SK-N-SH treated with all-trans-retinoic acid at 6 μM for 48 hours (cell line): Measurements from ENCODE around the gene HJV.

ENCODE experiments used
- ATAC-seq: fragments of 200-7000 bp; cut with Tn5 transposase; 3 replicates; pipeline ENCODE4 v1.9.1; 2020; ENCODE audit warnings: mild to moderate bottlenecking, moderate library complexity
- ARNTL ChIP-seq: fragments of 450-650 bp; formaldehyde crosslinking; IDR thresholded peaks from 2 replicates; pipeline ENCODE4 v1.5.0; 2020; ENCODE audit warnings: low read depth, mild to moderate bottlenecking, moderate library complexity, borderline replicate concordance
- CREB5 ChIP-seq: fragments of 250-450 bp; sonication (Bioruptor Pico); IDR thresholded peaks from 2 replicates; pipeline ENCODE4 v1.5.1; 2020; ENCODE audit warnings: low read depth, mild to moderate bottlenecking, moderate library complexity
- CSDC2 ChIP-seq: fragments of 250-450 bp; sonication (Bioruptor Pico); IDR thresholded peaks from 2 replicates; pipeline ENCODE4 v1.5.0; 2020; ENCODE audit warnings: mild to moderate bottlenecking, moderate library complexity
- ESRRG ChIP-seq: fragments of 250-450 bp; sonication (Bioruptor Pico); IDR thresholded peaks from 2 replicates; pipeline ENCODE4 v1.6.1; 2021; ENCODE audit warnings: mild to moderate bottlenecking
- ISL1 ChIP-seq: fragments of 250-450 bp; sonication (Bioruptor Pico); IDR thresholded peaks from 2 replicates; pipeline ENCODE4 v2.1.2; 2022; ENCODE audit warnings: mild to moderate bottlenecking, moderate library complexity
- OSR1 ChIP-seq: fragments of 250-450 bp; sonication (Bioruptor Pico); IDR thresholded peaks from 2 replicates; pipeline ENCODE4 v1.8.0; 2022; ENCODE audit warnings: moderate library complexity, mild to moderate bottlenecking, inconsistent platforms
- PATZ1 ChIP-seq: fragments of 250-450 bp; sonication (Bioruptor Pico); IDR thresholded peaks from 2 replicates; pipeline ENCODE4 v1.8.0; 2020; ENCODE audit warnings: mild to moderate bottlenecking, moderate library complexity, borderline replicate concordance
- PPARA ChIP-seq: fragments of 250-450 bp; sonication (Bioruptor Pico); IDR thresholded peaks from 2 replicates; pipeline ENCODE4 v1.5.0; 2020; ENCODE audit warnings: mild to moderate bottlenecking, borderline replicate concordance
- RARB ChIP-seq: fragments of 250-450 bp; sonication (Bioruptor Pico); IDR thresholded peaks from 2 replicates; pipeline ENCODE4 v1.8.0; 2021; ENCODE audit warnings: mild to moderate bottlenecking, moderate library complexity
- SNAI2 ChIP-seq: fragments of 250-450 bp; sonication (Bioruptor Pico); IDR thresholded peaks from 2 replicates; pipeline ENCODE4 v1.5.0; 2020; ENCODE audit warnings: mild to moderate bottlenecking, moderate library complexity
- TCF4 ChIP-seq: fragments of 250-450 bp; sonication (Bioruptor Pico); IDR thresholded peaks from 2 replicates; pipeline ENCODE4 v1.8.0; 2021; ENCODE audit warnings: mild to moderate bottlenecking, moderate library complexity, borderline replicate concordance
- TOX ChIP-seq: fragments of 250-450 bp; sonication (Bioruptor Pico); IDR thresholded peaks from 2 replicates; pipeline ENCODE4 v1.8.0; 2021; ENCODE audit warnings: mild to moderate bottlenecking, moderate library complexity, borderline replicate concordance
- ZC3H10 ChIP-seq: fragments of 250-450 bp; sonication (Bioruptor Pico); IDR thresholded peaks from 2 replicates; pipeline ENCODE4 v1.5.1; 2021; ENCODE audit warnings: mild to moderate bottlenecking, moderate library complexity
- ZFP3 ChIP-seq: fragments of 250-450 bp; sonication (Bioruptor Pico); IDR thresholded peaks from 2 replicates; pipeline ENCODE4 v1.5.0; 2020; ENCODE audit warnings: mild to moderate bottlenecking, moderate library complexity
- ZFP30 ChIP-seq: fragments of 450-650 bp; formaldehyde crosslinking; IDR thresholded peaks from 2 replicates; pipeline ENCODE4 v1.5.0; 2022; ENCODE audit warnings: mild to moderate bottlenecking, moderate library complexity
- ZNF565 ChIP-seq: fragments of 450-650 bp; formaldehyde crosslinking; conservative IDR thresholded peaks from 2 replicates; pipeline ENCODE4 v1.5.0; 2020; ENCODE audit warnings: low read depth, mild to moderate bottlenecking, moderate library complexity
- ZNF70 ChIP-seq: fragments of 450-650 bp; formaldehyde crosslinking; IDR thresholded peaks from 2 replicates; pipeline ENCODE4 v1.5.0; 2020; ENCODE audit warnings: mild to moderate bottlenecking, moderate library complexity
- TF ChIP-seq, protein P1 (sequence below): fragments of 250-450 bp; sonication (Bioruptor Pico); IDR thresholded peaks from 2 replicates; pipeline ENCODE4 v1.5.1; 2021; ENCODE audit warnings: mild to moderate bottlenecking, moderate library complexity
- TF ChIP-seq, protein P2 (sequence below): fragments of 250-450 bp; sonication (Bioruptor Pico); IDR thresholded peaks from 2 replicates; pipeline ENCODE4 v1.8.0; 2021; ENCODE audit warnings: low read depth, mild to moderate bottlenecking, moderate library complexity, borderline replicate concordance

Gene HJV

DNA sequence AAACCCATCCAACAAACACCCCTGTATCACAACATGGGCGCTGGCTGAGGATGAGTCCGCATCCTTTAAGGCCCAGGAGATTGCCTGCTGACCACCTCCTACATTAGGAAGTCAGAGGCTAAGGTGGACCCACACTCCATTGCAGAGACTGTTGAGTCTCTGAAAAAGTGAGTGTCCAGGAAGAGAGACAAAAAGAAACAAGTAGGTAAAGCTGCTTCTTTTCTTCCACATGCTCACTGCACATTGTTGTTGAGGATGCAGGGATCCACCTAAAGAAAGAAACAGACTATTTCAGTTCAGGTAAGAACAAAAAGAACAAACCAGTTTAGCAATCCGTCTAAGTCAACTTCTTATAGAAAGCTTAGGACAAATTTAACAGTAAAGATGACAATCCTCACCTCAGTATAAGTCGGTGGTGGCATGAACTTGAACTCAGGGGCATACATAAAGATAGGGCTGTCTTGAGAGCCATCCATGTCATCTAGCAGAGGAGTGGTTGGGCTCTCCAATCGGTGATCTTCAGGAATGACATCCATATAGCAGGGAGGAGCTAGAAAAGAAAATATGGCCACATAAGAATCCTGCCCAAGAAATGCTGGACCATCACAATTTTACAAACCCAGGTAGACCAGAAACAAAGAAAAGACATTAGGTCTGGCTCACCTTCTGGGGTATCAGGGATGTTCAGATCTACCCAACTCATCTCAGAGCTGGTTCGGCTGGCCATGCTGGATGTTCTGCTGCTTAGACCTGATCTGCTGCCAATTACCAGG is 27.7 kb downstream of the HJV start (continued):
- TF ChIP-seq, protein P1, sequence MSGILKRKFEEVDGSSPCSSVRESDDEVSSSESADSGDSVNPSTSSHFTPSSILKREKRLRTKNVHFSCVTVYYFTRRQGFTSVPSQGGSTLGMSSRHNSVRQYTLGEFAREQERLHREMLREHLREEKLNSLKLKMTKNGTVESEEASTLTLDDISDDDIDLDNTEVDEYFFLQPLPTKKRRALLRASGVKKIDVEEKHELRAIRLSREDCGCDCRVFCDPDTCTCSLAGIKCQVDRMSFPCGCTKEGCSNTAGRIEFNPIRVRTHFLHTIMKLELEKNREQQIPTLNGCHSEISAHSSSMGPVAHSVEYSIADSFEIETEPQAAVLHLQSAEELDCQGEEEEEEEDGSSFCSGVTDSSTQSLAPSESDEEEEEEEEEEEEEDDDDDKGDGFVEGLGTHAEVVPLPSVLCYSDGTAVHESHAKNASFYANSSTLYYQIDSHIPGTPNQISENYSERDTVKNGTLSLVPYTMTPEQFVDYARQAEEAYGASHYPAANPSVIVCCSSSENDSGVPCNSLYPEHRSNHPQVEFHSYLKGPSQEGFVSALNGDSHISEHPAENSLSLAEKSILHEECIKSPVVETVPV (CRISPR knock-in tag), result no peak

DNA sequence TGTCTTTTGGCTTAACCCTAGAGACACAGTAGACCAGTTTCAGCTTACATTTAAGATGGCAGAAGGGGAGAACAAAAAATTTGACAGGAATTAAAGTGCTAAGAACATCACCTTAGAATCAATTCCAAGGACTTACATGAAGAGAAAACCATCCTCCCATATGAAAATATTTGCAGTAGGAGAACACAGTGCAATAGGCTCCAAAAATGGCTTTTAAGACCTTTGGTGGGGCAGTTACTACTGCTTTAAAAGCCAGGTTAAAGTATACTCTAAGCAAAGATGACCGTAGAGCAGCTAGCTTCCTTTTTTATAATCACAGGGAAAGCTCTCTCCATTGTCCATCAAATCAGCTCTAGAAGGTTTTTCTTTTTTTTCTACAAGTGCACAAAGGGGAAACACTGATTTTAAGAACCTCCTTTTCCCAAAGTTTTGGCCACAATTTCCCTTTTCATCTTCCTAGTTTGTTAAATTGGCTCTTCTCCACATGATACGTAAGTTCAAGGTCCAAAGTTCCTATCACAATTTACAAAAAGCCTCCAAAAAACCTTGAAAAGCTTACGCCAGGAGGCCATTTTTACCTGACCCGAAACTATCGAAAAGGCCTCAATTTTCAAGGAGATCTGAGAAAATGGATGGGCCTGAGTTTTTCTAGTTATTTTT is 28.4 kb downstream of the HJV start:
- no peak for ATAC-seq
- TF ChIP-seq ESRRG, result no peak
- no peak for TF ChIP-seq CSDC2 (CRISPR knock-in tag)
- TF ChIP-seq PATZ1 (CRISPR knock-in tag), result no peak
- TF ChIP-seq ZC3H10 (CRISPR knock-in tag), result no peak

GRCh38 chr1:145992502-145992936 is 29.0 kb downstream of the HJV start:
- ATAC-seq, result no peak

DNA sequence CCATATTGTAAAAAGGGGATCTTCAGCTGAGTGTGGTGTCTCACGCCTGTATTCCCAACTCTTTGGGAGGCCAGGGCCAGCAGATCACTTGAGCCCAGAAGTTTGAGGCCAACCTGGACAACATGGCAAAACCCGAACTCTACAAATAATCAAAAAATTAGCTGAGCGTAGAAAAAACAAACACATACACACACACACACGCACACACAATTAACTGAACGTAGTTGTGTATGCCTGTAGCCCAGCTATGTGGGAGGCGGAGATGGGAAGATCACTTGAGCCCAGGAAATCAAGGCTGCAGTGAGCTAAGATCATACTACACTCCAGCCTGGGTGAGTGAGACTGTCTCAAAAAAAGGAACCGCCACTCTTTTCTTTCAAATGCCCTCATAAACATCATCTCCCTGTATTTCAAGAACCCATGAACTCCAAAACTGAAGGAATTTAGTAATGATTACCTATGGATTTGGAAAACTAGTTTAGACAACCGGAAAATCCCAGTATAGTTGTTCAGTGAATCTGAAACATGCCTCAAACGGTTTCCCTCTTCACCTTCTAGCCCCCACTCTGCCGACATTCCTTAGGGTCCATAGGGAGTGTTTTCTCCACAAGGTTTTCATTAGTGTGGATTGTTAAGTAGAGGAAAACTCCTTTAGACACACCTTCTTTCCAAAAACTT is 29.7 kb downstream of the HJV start:
- no peak for ATAC-seq
- TF ChIP-seq RARB (CRISPR knock-in tag), result no peak
- no peak for TF ChIP-seq OSR1 (CRISPR knock-in tag)
- no peak for TF ChIP-seq SNAI2 (CRISPR knock-in tag)
- no peak for TF ChIP-seq ISL1 (CRISPR knock-in tag)
- TF ChIP-seq ZNF70 (CRISPR knock-in tag), result no peak
- TF ChIP-seq PPARA, result no peak

More at GRCh38 chr1:145992502-145992936, 29.0 kb downstream of the HJV start:
- TF ChIP-seq ZC3H10 (CRISPR knock-in tag) (no peak), ZFP3 (CRISPR knock-in tag) (no peak), ZNF565 (CRISPR knock-in tag) (no peak), CREB5 (CRISPR knock-in tag) (no peak), TCF4 (CRISPR knock-in tag) (no peak)

DNA sequence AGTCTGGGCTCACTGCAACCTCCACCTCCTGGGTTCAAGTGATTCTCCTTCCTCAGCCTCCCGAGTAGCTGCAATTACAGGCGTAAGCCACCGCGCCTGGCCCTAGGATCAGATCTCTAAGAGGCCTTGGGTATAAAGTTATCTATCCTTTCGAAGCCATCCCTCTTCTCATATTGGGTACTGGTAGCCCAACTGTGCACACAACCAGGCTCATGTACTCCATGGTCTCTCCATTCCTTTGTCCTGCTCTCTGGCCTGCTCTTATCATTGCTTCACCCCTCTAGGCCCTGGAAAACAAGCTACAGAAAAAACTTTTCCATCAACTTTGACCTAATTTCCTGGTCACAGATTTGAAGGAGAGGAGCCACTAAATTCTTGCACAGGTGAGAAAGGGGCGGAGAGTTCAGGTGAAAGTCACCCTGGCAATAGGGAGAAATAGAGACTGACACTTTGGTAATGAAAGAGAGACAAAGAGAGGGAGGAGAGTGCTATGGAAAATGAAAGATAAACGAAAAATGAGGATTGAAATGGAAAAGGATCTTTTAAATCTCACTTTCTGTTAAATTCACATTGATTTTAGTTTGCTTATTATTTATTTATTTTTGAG is 31.2 kb downstream of the HJV start:
- ATAC-seq, result no peak
- TF ChIP-seq ZC3H10 (CRISPR knock-in tag) (no peak), ARNTL (no peak)

GRCh38 chr1:145988773-145989172 is 32.8 kb downstream of the HJV start:
- no peak for ATAC-seq
- TF ChIP-seq PATZ1 (CRISPR knock-in tag) (no peak), ZFP30 (CRISPR knock-in tag) (no peak), ESRRG (no peak), TOX (no peak), ISL1 (CRISPR knock-in tag) (no peak), ZNF565 (CRISPR knock-in tag) (no peak)
- TF ChIP-seq, protein P2, sequence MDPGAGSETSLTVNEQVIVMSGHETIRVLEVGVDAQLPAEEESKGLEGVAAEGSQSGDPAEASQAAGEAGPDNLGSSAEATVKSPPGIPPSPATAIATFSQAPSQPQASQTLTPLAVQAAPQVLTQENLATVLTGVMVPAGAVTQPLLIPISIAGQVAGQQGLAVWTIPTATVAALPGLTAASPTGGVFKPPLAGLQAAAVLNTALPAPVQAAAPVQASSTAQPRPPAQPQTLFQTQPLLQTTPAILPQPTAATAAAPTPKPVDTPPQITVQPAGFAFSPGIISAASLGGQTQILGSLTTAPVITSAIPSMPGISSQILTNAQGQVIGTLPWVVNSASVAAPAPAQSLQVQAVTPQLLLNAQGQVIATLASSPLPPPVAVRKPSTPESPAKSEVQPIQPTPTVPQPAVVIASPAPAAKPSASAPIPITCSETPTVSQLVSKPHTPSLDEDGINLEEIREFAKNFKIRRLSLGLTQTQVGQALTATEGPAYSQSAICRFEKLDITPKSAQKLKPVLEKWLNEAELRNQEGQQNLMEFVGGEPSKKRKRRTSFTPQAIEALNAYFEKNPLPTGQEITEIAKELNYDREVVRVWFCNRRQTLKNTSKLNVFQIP (CRISPR knock-in tag), result no peak
- TF ChIP-seq, protein P1 (CRISPR knock-in tag), result no peak
